Uterus (tissue), 2 donors: ENCODE measurements around the gene SUGP1.

Experiments used
- CTCF ChIP-seq, 4 experiments: fragments of 200-600 bp in 2 of 4; fragments of 450-650 bp in 2 of 4; sonication (generic) in 2 of 4; IDR thresholded peaks; one replicate each; pipeline ENCODE4 v1.5.1; 2016 to 2019; ENCODE audit warnings: antibody characterized with exemption in 4 of 4, mild to moderate bottlenecking in 2 of 4, moderate library complexity in 1 of 4
- POLR2A ChIP-seq, 2 donors: fragments of 450-650 bp; IDR thresholded peaks; one replicate each; pipeline ENCODE4 v1.6.1; 2016; ENCODE audit warnings: antibody characterized with exemption in 2 of 2, mild to moderate bottlenecking in 1 of 2, moderate library complexity in 1 of 2

DNA sequence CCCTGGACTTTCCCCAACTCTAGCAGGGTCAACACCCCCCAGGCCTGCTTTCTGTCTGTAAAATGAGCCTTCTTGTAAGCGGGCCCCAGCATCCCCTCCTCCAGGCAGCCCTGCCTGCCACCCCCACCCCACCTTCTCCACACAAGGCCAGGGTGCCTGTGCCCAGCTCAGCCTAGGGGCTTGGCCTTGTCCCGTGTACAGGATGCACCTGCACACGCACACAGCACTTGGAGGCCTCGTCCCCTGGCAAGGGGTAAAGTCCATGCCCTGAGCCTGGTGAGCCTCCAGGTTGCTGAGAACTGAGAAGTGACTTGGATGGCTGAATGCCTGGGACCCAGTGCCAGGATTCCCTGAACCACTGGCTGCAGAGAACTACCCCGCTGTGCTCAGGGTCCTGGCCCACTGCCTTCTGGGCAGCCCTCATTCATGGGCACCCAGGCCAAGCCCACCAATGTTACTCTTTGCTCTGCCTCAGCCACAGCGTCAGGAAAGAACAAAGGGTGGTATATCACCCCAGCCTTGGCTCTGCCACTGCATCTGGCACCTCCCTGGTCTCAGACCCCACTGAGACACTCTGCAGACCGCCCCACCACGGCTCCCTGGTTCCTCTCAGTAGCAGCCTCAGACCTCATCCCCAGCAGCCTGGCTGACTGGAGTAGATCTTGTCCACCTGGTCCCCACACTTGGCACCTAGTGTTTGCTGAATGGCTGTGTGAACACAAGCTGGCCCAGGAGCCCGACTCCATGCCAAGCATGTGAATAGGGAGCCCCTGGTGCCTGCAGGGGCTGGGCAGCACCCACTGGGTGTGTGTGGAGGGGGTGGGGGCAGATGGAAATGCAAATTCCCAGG lies 45.4 kb downstream of the SUGP1 start:
- no peak for TF ChIP-seq CTCF (IDR thresholded peaks at IDR 0.05)
- TF ChIP-seq POLR2A (IDR thresholded peaks at IDR 0.05): no peak
